SKM-1 treated with dmso at 0.1 percent for 144 hours (cell line): ENCODE measurements around the gene ABCA13.
"Not testable (repeated sequence)": the region's sequence is repeated elsewhere in the genome, so short reads cannot be mapped to it uniquely, and the experiment has no call there.

Experiments
- DNase-seq: peaks from one replicate; lab custom pipeline; 2025; ENCODE audit not compliant: unreplicated experiment; lab: John Stamatoyannopoulos, UW

The ABCA13 gene

DNA sequence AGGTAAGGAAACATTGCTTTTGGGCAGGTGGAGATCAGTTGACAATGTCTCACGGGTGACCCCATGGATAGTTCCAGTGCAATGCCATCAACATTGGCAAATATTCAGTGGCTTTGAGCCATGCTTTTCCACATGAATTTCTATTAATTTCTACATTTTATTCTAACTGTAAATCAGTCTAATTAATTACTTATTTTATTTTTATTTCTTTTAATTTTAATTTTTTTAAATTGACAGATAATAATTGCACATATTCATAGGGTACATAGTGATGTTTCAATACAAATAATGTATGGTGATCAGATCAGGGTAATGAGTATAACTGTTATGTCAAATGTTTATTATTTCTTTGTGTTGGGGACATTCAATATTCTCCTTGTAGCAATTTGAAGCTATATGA is 3.8 kb downstream of the ABCA13 start:
- no peak for DNase-seq

DNA sequence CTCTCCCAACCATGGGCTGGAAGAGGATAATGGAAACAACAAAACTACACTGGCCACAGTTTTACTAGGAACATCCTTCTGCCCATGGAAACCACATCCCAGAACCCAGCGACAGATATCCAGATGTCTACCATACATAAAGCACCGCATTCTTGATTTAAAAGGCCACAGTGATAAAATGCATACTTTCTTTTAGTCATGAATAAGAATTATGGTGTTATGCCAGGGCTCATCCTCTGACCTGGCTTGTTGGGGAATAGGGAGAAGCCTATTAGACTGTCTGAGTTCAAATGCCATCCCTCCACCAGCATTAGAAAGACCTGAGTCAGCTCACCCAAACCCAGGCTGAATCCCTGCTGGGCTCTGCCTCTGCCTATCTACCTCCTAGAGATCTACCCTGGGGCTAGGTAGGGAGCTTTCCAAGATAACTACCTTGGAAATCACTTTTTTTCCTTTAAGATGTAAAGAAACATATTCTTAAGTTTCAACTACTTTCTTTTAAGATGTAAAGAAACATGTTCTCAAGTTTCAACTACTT is 5.2 kb downstream of the ABCA13 start:
- DNase-seq: no peak

- DNase-seq: no peak
Measured at GRCh38 chr7:48177271-48177670, 6.0 kb downstream of the ABCA13 start.

- DNase-seq: no peak
Measured at GRCh38 chr7:48179496-48180030, 8.3 kb downstream of the ABCA13 start.

GRCh38 chr7:48180981-48181380 is 9.7 kb downstream of the ABCA13 start:
- DNase-seq: no peak

- no peak for DNase-seq
Measured at GRCh38 chr7:48182718-48183369, 11.6 kb downstream of the ABCA13 start.

DNA sequence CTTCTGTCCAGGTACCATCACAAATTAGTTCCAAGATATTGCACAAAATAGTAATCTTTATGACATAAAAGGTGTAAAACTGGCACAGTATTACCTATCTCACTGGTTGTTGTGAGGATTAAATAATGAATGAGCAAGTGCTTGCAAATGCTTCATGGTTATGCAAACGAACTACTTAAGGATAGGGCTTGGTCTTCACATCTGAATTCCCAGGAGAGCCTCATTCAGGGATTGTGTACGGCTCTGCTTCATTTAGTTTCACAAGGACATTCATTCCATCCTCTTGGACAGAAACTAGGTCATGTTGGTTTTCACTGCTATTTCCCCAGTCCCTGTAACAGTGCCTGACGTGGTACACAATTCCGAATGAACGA is 12.1 kb downstream of the ABCA13 start:
- no peak for DNase-seq

DNA sequence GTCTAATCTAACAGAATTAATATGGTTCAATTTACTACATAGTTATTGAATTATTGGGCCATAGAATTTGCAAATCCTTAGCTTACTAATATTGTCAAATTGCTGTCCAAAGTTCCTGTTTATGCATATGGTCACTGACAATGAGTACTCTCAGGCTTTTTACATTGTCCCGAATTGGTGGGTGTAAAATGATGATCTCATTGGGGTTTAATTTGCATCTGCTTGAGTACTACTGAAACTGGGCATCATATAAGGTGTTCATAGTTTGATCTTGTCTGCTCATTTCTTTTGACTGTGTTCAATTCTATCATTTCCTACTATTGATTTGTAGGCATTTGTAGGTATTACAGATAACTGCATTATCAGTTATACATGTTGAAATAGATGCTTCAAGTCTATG is 12.7 kb downstream of the ABCA13 start:
- DNase-seq: no peak

- no peak for DNase-seq
Measured at GRCh38 chr7:48188776-48189520, 17.7 kb downstream of the ABCA13 start.

- DNase-seq: no peak
Measured at GRCh38 chr7:48192996-48193395, 21.7 kb downstream of the ABCA13 start.

GRCh38 chr7:48193421-48193820 is 22.2 kb downstream of the ABCA13 start:
- no peak for DNase-seq

DNA sequence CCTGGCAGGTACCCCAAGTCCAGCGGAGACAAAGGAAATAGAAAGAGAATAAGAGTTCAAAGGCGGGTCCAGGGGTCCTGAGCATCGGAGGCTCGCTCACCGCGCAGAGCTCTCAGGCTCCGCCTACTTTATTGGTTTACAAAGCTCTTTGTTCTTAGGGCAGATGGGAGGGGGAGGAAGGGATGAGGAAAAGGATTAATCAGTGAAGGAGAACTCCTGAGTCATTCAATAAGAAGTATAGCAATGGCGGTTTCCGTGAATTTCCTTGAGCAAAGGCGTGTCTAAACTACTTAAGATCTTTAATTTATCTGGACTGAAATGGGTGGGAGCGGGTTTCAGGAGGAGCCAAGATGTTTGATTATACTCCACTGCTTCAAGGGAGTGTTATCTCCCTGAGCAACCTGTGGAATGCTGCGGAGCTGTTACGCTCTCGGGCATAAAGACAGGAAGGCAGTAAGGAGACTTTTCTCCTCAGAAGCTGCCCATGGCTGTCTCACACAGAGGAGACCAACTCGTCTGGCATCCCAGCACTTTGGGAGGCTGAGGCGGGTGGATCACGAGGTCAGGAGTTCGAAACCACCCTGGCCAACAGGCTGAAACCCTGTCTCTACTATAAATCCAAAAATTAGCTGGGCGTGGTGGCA is 29.8 kb downstream of the ABCA13 start:
- not testable (repeated sequence) for DNase-seq

DNA sequence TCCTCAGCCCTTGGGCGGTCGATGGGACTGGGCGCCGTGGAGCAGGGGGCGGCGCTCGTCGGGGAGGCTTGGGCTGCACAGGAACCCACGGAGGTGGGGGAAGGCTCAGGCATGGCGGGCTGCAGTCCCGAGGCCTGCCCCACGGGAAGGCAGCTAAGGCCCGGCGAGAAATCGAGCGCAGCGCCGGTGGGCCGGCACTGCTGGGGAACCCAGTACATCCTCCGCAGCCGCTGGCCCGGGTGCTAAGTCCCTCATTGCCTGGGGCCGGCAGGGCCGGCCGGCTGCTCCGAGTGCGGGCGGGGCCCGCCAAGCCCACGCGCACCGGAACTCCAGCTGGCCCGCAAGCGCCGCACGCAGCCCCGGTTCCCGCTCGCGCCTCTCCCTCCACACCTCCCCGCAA is 31.7 kb downstream of the ABCA13 start:
- not testable (repeated sequence) for DNase-seq

DNA sequence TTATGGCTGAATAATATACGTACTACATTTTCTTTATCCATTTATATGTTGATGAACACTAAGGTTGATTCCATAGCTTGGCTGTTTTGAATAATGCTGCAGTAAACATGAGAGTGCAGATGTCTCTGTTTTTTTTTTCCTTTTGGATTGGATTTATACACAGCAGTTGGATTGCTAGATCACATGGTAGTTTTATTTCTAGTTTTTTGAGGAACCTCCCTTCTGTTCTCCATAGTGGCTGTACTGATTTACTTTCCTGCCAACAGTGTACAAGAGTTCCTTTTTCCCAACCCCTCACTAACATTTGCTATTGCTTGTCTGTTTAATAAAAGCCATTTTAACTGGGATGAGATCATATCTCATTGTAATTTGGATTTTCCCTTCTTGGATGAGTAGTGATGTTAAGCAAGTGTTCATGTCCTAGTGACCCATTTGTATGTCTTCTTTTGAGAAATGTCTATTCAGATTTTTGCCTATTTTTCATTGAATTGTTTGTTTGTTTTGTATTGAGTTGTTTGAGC is 36.0 kb downstream of the ABCA13 start:
- DNase-seq: no peak

GRCh38 chr7:48209004-48209600 is 37.8 kb downstream of the ABCA13 start:
- DNase-seq: no peak

- DNase-seq: no peak
Measured at GRCh38 chr7:48213226-48213625, 42.0 kb downstream of the ABCA13 start.

DNA sequence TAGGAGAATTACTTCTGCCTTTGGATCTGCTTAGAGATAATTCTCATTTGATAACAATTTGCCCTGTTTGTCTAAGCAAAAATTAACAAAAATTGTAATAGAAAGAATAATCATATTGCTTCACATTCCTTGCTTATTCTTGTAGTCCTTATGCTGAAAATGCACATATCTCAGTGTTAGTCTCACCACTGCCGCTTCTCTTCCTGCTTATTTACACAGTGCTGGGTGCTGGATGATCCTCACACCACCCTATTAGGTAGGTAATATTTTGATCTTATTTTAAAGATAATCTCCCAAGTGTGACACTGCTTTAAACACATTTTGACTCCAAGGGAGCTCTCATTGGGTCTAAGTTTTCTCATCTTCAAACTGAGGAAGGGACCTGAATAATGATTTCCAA is 46.0 kb downstream of the ABCA13 start:
- DNase-seq: no peak

DNA sequence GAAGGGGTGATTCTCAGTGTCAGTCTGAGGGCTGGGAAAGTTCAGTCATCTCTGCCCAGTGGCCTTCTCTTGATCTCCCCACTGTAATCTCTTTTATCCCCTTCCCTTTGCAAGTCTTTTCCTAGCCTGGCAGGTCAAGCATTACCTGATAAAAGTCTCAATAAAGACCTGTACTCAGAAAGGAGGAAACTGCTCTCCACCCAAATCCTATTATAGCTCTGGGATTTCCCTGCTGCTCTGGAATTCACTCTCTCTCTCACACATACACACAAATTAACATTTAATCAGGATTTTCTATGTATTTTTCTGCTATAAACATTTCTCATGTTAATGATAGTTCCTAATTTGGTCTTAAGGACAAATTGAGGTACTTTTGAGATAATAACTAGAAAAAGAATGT is 46.5 kb downstream of the ABCA13 start:
- no peak for DNase-seq

GRCh38 chr7:48224042-48224441 is 52.8 kb downstream of the ABCA13 start:
- no peak for DNase-seq

GRCh38 chr7:48225101-48225500 is 53.8 kb downstream of the ABCA13 start:
- DNase-seq: no peak

DNA sequence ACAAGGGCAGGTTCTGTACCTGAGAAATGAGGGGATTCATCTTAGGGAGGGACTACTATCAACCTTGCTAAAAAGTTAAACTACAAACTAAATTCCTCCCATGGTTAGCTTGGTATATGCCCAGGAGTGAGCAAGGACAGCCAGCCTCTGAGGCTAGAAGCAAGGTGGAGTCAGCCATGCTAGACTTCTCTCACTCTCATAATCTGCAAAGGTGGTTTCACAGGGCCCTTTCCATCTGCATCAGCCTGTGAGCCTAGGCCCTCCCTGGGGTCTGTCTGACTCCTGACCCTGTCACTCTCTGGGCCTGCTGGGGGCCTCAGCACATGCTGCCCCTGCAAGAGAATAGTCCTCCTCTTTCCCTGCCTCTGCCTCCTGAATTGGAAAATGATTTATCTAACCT is 66.1 kb downstream of the ABCA13 start:
- no peak for DNase-seq
